SK-N-MC (cell line): Measurements from ENCODE around the gene OPRM1.

ENCODE experiments used
- DNase-seq: peaks from one replicate; pipeline ENCODE4 v3.0.0-alpha.2; 2011; ENCODE audit warnings: low read depth, low spot score
- H3K27ac ChIP-seq: fragments of 200-600 bp; sonication (generic); 2 replicates; pipeline ENCODE4 v1.5.1; 2016; ENCODE audit warnings: mixed run types
- H3K36me3 ChIP-seq: fragments of 200-600 bp; sonication (generic); 2 replicates; pipeline ENCODE4 v1.6.1; 2017; ENCODE audit warnings: antibody characterized with exemption, low read length, mixed read lengths; ENCODE audit not compliant: insufficient read depth
- H3K4me3 ChIP-seq: fragments of 200-600 bp; sonication (generic); 2 replicates; pipeline ENCODE4 v1.5.1; 2016
- H3K9ac ChIP-seq: fragments of 200-600 bp; sonication (generic); 2 replicates; pipeline ENCODE4 v1.8.0; 2017; ENCODE audit warnings: mixed run types, mixed read lengths; ENCODE audit not compliant: insufficient read length
- H3K9me3 ChIP-seq: fragments of 200-600 bp; sonication (generic); 2 replicates; pipeline ENCODE4 v1.6.1; 2017; ENCODE audit warnings: low read depth, mild to moderate bottlenecking, antibody characterized with exemption, low read length, moderate library complexity, mixed read lengths
- EZH2 ChIP-seq: fragments of 200-600 bp; sonication (generic); IDR thresholded peaks from one replicate; pipeline ENCODE4 v1.6.1; 2017; ENCODE audit warnings: antibody characterized with exemption
- FOXP2 ChIP-seq: optimal IDR thresholded peaks from 2 replicates; pipeline ENCODE3; 2011; ENCODE audit warnings: mild to moderate bottlenecking, moderate library complexity; ENCODE audit not compliant: insufficient read depth; ENCODE audit errors: extremely low read length, control extremely low read depth
- POLR2AphosphoS5 ChIP-seq: IDR thresholded peaks from 2 replicates; pipeline ENCODE4 v1.6.1; 2012; ENCODE audit warnings: mild to moderate bottlenecking, low read depth, low read length, borderline replicate concordance

OPRM1 gene

GRCh38 chr6:154230393-154230792, 191.4 kb downstream of the OPRM1 start:
- no peak overlapping the region for H3K4me3 ChIP-seq
- no peak overlapping the region for H3K27ac ChIP-seq
- no peaks in the 10 kb centered on the region for H3K9me3 ChIP-seq
- DNase-seq = no peak
- H3K36me3 ChIP-seq = no peaks in the 10 kb centered on the region
- H3K9ac ChIP-seq = no peak overlapping the region
- TF ChIP-seq EZH2 = no peak
- TF ChIP-seq POLR2AphosphoS5 = no peak
- TF ChIP-seq FOXP2 = no peak

GRCh38 chr6:154230910-154231595, 192.0 kb downstream of the OPRM1 start:
- TF ChIP-seq POLR2AphosphoS5 = no peak
- no peak for TF ChIP-seq EZH2
- TF ChIP-seq FOXP2 = no peak
- H3K9me3 ChIP-seq = no peaks in the 10 kb centered on the region
- H3K4me3 ChIP-seq = no peak overlapping the region
- DNase-seq = no peak
- no peak overlapping the region for H3K9ac ChIP-seq
- no peaks in the 10 kb centered on the region for H3K36me3 ChIP-seq
- no peak overlapping the region for H3K27ac ChIP-seq

- Histone ChIP-seq H3K36me3 (no peaks in the 10 kb centered on the region), H3K4me3 (no peak overlapping the region), H3K9me3 (no peaks in the 10 kb centered on the region), H3K27ac (no peak overlapping the region), H3K9ac (no peak overlapping the region)
- no peak for TF ChIP-seq POLR2AphosphoS5
- no peak for TF ChIP-seq FOXP2
- no peak for TF ChIP-seq EZH2
- no peak for DNase-seq
Measured at GRCh38 chr6:154232013-154232910, 193.2 kb downstream of the OPRM1 start.

- H3K9me3 ChIP-seq = no peaks in the 10 kb centered on the region
- H3K9ac ChIP-seq = no peak overlapping the region
- no peak for DNase-seq
- no peak overlapping the region for H3K27ac ChIP-seq
- H3K4me3 ChIP-seq = no peak overlapping the region
- H3K36me3 ChIP-seq = no peaks in the 10 kb centered on the region
- TF ChIP-seq POLR2AphosphoS5 = no peak
- no peak for TF ChIP-seq EZH2
- no peak for TF ChIP-seq FOXP2
Measured at GRCh38 chr6:154233383-154233782, 194.3 kb downstream of the OPRM1 start.

- DNase-seq = no peak
- Histone ChIP-seq H3K27ac (no peak overlapping the region), H3K4me3 (no peak overlapping the region), H3K9ac (no peak overlapping the region), H3K36me3 (no peaks in the 10 kb centered on the region), H3K9me3 (no peaks in the 10 kb centered on the region)
- TF ChIP-seq FOXP2 (no peak), EZH2 (no peak), POLR2AphosphoS5 (no peak)
Measured at GRCh38 chr6:154234019-154234772, 195.2 kb downstream of the OPRM1 start.

GRCh38 chr6:154236646-154237301, 197.7 kb downstream of the OPRM1 start:
- no peak overlapping the region for H3K9ac ChIP-seq

GRCh38 chr6:154238831-154239230, 199.8 kb downstream of the OPRM1 start:
- Histone ChIP-seq H3K9me3 (no peaks in the 10 kb centered on the region), H3K27ac (no peak overlapping the region), H3K4me3 (no peak overlapping the region), H3K36me3 (no peaks in the 10 kb centered on the region), H3K9ac (no peak overlapping the region)
- DNase-seq = no peak
- no peak for TF ChIP-seq FOXP2
- no peak for TF ChIP-seq EZH2
- no peak for TF ChIP-seq POLR2AphosphoS5

More at GRCh38 chr6:154236646-154237301, 197.7 kb downstream of the OPRM1 start:
- no peaks in the 10 kb centered on the region for H3K36me3 ChIP-seq
- TF ChIP-seq EZH2 (no peak), FOXP2 (no peak), POLR2AphosphoS5 (no peak)
- no peaks in the 10 kb centered on the region for H3K9me3 ChIP-seq
- no peak overlapping the region for H3K27ac ChIP-seq
- DNase-seq = no peak
- no peak overlapping the region for H3K4me3 ChIP-seq
